ENCODE measurements around the gene NUDT19.
A peak's percentile ranks its signal among the peaks of the same experiment; 100 is the strongest.
"Not testable (repeated sequence)": the region's sequence is repeated elsewhere in the genome, so short reads cannot be mapped to it uniquely, and the experiment has no call there.

NUDT19 gene

GRCh38 chr19:32675720-32676185 is 15.9 kb upstream of the NUDT19 start, which contains the start of gene RGS9BP:
Gene RGS9BP (plus strand): TSS chr19:32675848. CDS start chr19:32676264, 416 bp downstream.
- peak; percentile 51 for DNase-seq

- DNase-seq = peak; percentile 17
Measured at GRCh38 chr19:32676186-32676894, 15.3 kb upstream of the NUDT19 start.

GRCh38 chr19:32676895-32677359 is 14.7 kb upstream of the NUDT19 start:
- DNase-seq = no peak

GRCh38 chr19:32677657-32678056 is 14.0 kb upstream of the NUDT19 start:
- DNase-seq = no peak

GRCh38 chr19:32680986-32681385 is 10.6 kb upstream of the NUDT19 start:
- no peak for DNase-seq

- DNase-seq = no peak
Measured at GRCh38 chr19:32682317-32682716, 9.3 kb upstream of the NUDT19 start.

- DNase-seq = no peak
Measured at GRCh38 chr19:32686847-32687475, 4.7 kb upstream of the NUDT19 start.

GRCh38 chr19:32687681-32688080 is 3.9 kb upstream of the NUDT19 start:
- DNase-seq = no peak

GRCh38 chr19:32688311-32688710 is 3.3 kb upstream of the NUDT19 start:
- no peak for DNase-seq

GRCh38 chr19:32691952-32692726 is 518 bp downstream of the NUDT19 start:
- peak; percentile 33 for DNase-seq

- DNase-seq = no peak
Measured at GRCh38 chr19:32692727-32693061, 1.1 kb downstream of the NUDT19 start.

GRCh38 chr19:32693151-32694108 is 1.8 kb downstream of the NUDT19 start:
- peak; percentile 26 for DNase-seq

GRCh38 chr19:32694316-32694715 is 2.7 kb downstream of the NUDT19 start:
- not testable (repeated sequence) for DNase-seq

GRCh38 chr19:32694851-32695250 is 3.2 kb downstream of the NUDT19 start:
- DNase-seq = not testable (repeated sequence)

- DNase-seq = not testable (repeated sequence)
Measured at GRCh38 chr19:32695506-32695905, 3.9 kb downstream of the NUDT19 start.

- not testable (repeated sequence) for DNase-seq
Measured at GRCh38 chr19:32696771-32697170, 5.2 kb downstream of the NUDT19 start.

- DNase-seq = not testable (repeated sequence)
Measured at GRCh38 chr19:32700129-32700528, 8.5 kb downstream of the NUDT19 start.

- DNase-seq = no peak
Measured at GRCh38 chr19:32702010-32702409, 10.4 kb downstream of the NUDT19 start.

GRCh38 chr19:32704006-32704405 is 12.4 kb downstream of the NUDT19 start:
- not testable (repeated sequence) for DNase-seq

- DNase-seq = peak; percentile 11
Measured at GRCh38 chr19:32708457-32708856, 16.8 kb downstream of the NUDT19 start.

GRCh38 chr19:32709032-32709431 is 17.4 kb downstream of the NUDT19 start:
- DNase-seq = no peak

GRCh38 chr19:32711747-32712146 is 20.1 kb downstream of the NUDT19 start:
- no peak for DNase-seq

Data from activated CD4-positive, alpha-beta T cell treated with anti-CD3 and anti-CD28 coated beads, Interleukin-2, amount 50 U/mL, for 1 hour (primary cell).